HEK293 (cell line): Measurements from ENCODE around the gene POLR2L.

Experiments
- CTCF ChIA-PET: fragments of 350-600 bp; formaldehyde crosslinking; extraction: SDS; loops from one replicate; lab custom pipeline; 2021; ENCODE audit warnings: antibody characterized with exemption; lab: Yijun Ruan, JAX
- POLR2A ChIA-PET: fragments of 300-600 bp; formaldehyde crosslinking; extraction: SDS; loops from one replicate; lab custom pipeline; 2020; ENCODE audit warnings: antibody characterized with exemption, inconsistent platforms; lab: Yijun Ruan, JAX
- H3K27ac ChIP-seq: fragments of 200-500 bp; sonication (Bioruptor generic); 2 replicates; pipeline ENCODE4 v1.5.1; 2014; ENCODE audit warnings: low read depth, low read length, control low read depth, inconsistent platforms; ENCODE audit errors: extremely low read depth
- H3K36me3 ChIP-seq, 2 experiments: fragments of 200-500 bp in 1 of 2; sonication (Bioruptor generic) in 1 of 2; 1 replicate in 1 of 2; 2 replicates in 1 of 2; pipeline ENCODE4 v1.5.1; 2014 to 2017; ENCODE audit warnings: inconsistent platforms in 2 of 2, low read length in 2 of 2; ENCODE audit not compliant: control insufficient read depth in 2 of 2, insufficient read depth in 1 of 2
- H3K4me1 ChIP-seq: fragments of 200-500 bp; sonication (Bioruptor generic); 2 replicates; pipeline ENCODE4 v1.5.1; 2014; ENCODE audit warnings: mild to moderate bottlenecking, low read length, inconsistent platforms; ENCODE audit not compliant: control insufficient read depth, insufficient read depth
- H3K4me3 ChIP-seq: 2 replicates; pipeline ENCODE4 v1.5.1; 2011; ENCODE audit warnings: low read depth, mild to moderate bottlenecking, control low read depth, low read length, moderate library complexity
- H3K9me3 ChIP-seq: fragments of 200-500 bp; sonication (Bioruptor generic); 2 replicates; pipeline ENCODE4 v1.5.1; 2014; ENCODE audit warnings: low read depth, low read length, inconsistent platforms; ENCODE audit not compliant: control insufficient read depth, insufficient read depth
- GLIS1 ChIP-seq: fragments of 450-650 bp; formaldehyde crosslinking; IDR thresholded peaks from 2 replicates; pipeline ENCODE4 v1.5.1; 2016; ENCODE audit warnings: missing biosample characterization, missing genetic modification characterization
- IKZF3 ChIP-seq: fragments of 450-650 bp; IDR thresholded peaks from 2 replicates; pipeline ENCODE4 v1.5.0; 2018; ENCODE audit warnings: missing biosample characterization, mild to moderate bottlenecking, missing genetic modification characterization, moderate library complexity
- MEIS1 ChIP-seq: sonication (generic); formaldehyde crosslinking; IDR thresholded peaks from 2 replicates; pipeline ENCODE4 v1.8.1; 2022; ENCODE audit warnings: missing genetic modification reagents, mild to moderate bottlenecking, borderline replicate concordance
- PRDM1 ChIP-seq: fragments of 450-650 bp; formaldehyde crosslinking; IDR thresholded peaks from 2 replicates; pipeline ENCODE4; 2016; ENCODE audit warnings: missing biosample characterization, missing genetic modification characterization
- SALL2 ChIP-seq: fragments of 450-650 bp; formaldehyde crosslinking; IDR thresholded peaks from 2 replicates; pipeline ENCODE4 v1.5.0; 2017; ENCODE audit warnings: missing biosample characterization, mild to moderate bottlenecking, missing genetic modification characterization, borderline replicate concordance
- SP2 ChIP-seq: fragments of 450-650 bp; formaldehyde crosslinking; IDR thresholded peaks from 2 replicates; pipeline ENCODE4 v1.5.1; 2016; ENCODE audit warnings: missing biosample characterization, missing genetic modification characterization
- SP3 ChIP-seq: fragments of 450-650 bp; formaldehyde crosslinking; IDR thresholded peaks from 2 replicates; pipeline ENCODE4 v1.5.1; 2016; ENCODE audit warnings: missing biosample characterization, missing genetic modification characterization
- ZBTB20 ChIP-seq: fragments of 450-650 bp; formaldehyde crosslinking; IDR thresholded peaks from 2 replicates; pipeline ENCODE4 v1.5.1; 2016; ENCODE audit warnings: missing biosample characterization, missing genetic modification characterization
- ZFP3 ChIP-seq: fragments of 450-650 bp; formaldehyde crosslinking; IDR thresholded peaks from 2 replicates; pipeline ENCODE4 v1.5.1; 2016; ENCODE audit warnings: low read depth, missing biosample characterization, missing genetic modification characterization
- ZFP69B ChIP-seq: fragments of 450-650 bp; formaldehyde crosslinking; IDR thresholded peaks from 2 replicates; pipeline ENCODE4 v1.5.1; 2016; ENCODE audit warnings: missing biosample characterization, missing genetic modification characterization
- ZNF140 ChIP-seq: fragments of 450-650 bp; formaldehyde crosslinking; IDR thresholded peaks from 2 replicates; pipeline ENCODE4 v1.5.1; 2016; ENCODE audit warnings: missing biosample characterization, missing genetic modification characterization
- ZNF157 ChIP-seq: fragments of 450-650 bp; formaldehyde crosslinking; IDR thresholded peaks from 2 replicates; pipeline ENCODE4 v1.5.1; 2016; ENCODE audit warnings: missing biosample characterization, missing genetic modification characterization
- ZNF174 ChIP-seq: fragments of 450-650 bp; formaldehyde crosslinking; IDR thresholded peaks from 2 replicates; pipeline ENCODE4 v1.5.0; 2017; ENCODE audit warnings: missing biosample characterization, mild to moderate bottlenecking, missing genetic modification characterization
- ZNF23 ChIP-seq: fragments of 450-650 bp; formaldehyde crosslinking; IDR thresholded peaks from 2 replicates; pipeline ENCODE4 v1.5.1; 2016; ENCODE audit warnings: missing biosample characterization, missing genetic modification characterization, borderline replicate concordance
- ZNF341 ChIP-seq: fragments of 450-650 bp; formaldehyde crosslinking; IDR thresholded peaks from 2 replicates; pipeline ENCODE4; 2016; ENCODE audit warnings: low read depth, missing biosample characterization, missing genetic modification characterization
- ZNF501 ChIP-seq: fragments of 450-650 bp; formaldehyde crosslinking; IDR thresholded peaks from 2 replicates; pipeline ENCODE4 v1.5.1; 2016; ENCODE audit warnings: missing biosample characterization, missing genetic modification characterization
- ZNF558 ChIP-seq: fragments of 450-650 bp; formaldehyde crosslinking; IDR thresholded peaks from 2 replicates; pipeline ENCODE4 v1.5.1; 2016; ENCODE audit warnings: missing biosample characterization, missing genetic modification characterization
- ZNF596 ChIP-seq: fragments of 450-650 bp; IDR thresholded peaks from 2 replicates; pipeline ENCODE4 v1.5.0; 2018; ENCODE audit warnings: missing biosample characterization, mild to moderate bottlenecking, missing genetic modification characterization, moderate library complexity
- ZNF639 ChIP-seq: fragments of 450-650 bp; formaldehyde crosslinking; IDR thresholded peaks from 2 replicates; pipeline ENCODE4 v1.5.1; 2016; ENCODE audit warnings: missing biosample characterization, missing genetic modification characterization
- ZNF664 ChIP-seq: fragments of 450-650 bp; formaldehyde crosslinking; IDR thresholded peaks from 2 replicates; pipeline ENCODE4 v1.5.1; 2016; ENCODE audit warnings: missing biosample characterization, missing genetic modification characterization
- ZNF677 ChIP-seq: fragments of 450-650 bp; IDR thresholded peaks from 2 replicates; pipeline ENCODE4 v1.5.0; 2018; ENCODE audit warnings: missing biosample characterization, mild to moderate bottlenecking, missing genetic modification characterization, moderate library complexity
- ZNF692 ChIP-seq: fragments of 450-650 bp; formaldehyde crosslinking; IDR thresholded peaks from 2 replicates; pipeline ENCODE4 v1.5.1; 2016; ENCODE audit warnings: missing biosample characterization, missing genetic modification characterization
- ZNF704 ChIP-seq: fragments of 450-650 bp; formaldehyde crosslinking; IDR thresholded peaks from 2 replicates; pipeline ENCODE4 v1.5.1; 2016; ENCODE audit warnings: missing biosample characterization, missing genetic modification characterization
- ZNF76 ChIP-seq: fragments of 450-650 bp; formaldehyde crosslinking; IDR thresholded peaks from 2 replicates; pipeline ENCODE4; 2016; ENCODE audit warnings: low read depth, missing biosample characterization, missing genetic modification characterization, borderline replicate concordance
- ZNF776 ChIP-seq: fragments of 450-650 bp; formaldehyde crosslinking; IDR thresholded peaks from 2 replicates; pipeline ENCODE4 v1.5.0; 2017; ENCODE audit warnings: missing biosample characterization, missing genetic modification characterization, borderline replicate concordance
- ZNF792 ChIP-seq: fragments of 450-650 bp; formaldehyde crosslinking; IDR thresholded peaks from 2 replicates; pipeline ENCODE4 v1.5.1; 2016; ENCODE audit warnings: missing biosample characterization, missing genetic modification characterization
- TF ChIP-seq, protein P1 (sequence below): fragments of 450-650 bp; formaldehyde crosslinking; IDR thresholded peaks from 2 replicates; pipeline ENCODE4 v1.5.1; 2016; ENCODE audit warnings: missing biosample characterization, missing genetic modification characterization, low read depth

Gene POLR2L

GRCh38 chr11:818396-819128 lies 23.8 kb downstream of the POLR2L start, which contains the start of gene PNPLA2 (continued):
- TF ChIP-seq PRDM1 (peak; percentile 38; the same call in 1 of the 2 replicates), MEIS1 (CRISPR knock-in tag) (no peak), ZNF664 (tag by site-specific recombination) (no peak), ZNF639 (no peak), ZNF677 (tag by site-specific recombination) (no peak), ZNF792 (tag by site-specific recombination) (no peak), ZNF501 (tag by site-specific recombination) (no peak), ZNF157 (tag by site-specific recombination) (no peak), ZNF776 (tag by site-specific recombination) (no peak), ZFP69B (no peak), ZNF140 (tag by site-specific recombination) (no peak), ZBTB20 (tag by site-specific recombination) (no peak)
- TF ChIP-seq, all 188 proteins: peak for 4

DNA sequence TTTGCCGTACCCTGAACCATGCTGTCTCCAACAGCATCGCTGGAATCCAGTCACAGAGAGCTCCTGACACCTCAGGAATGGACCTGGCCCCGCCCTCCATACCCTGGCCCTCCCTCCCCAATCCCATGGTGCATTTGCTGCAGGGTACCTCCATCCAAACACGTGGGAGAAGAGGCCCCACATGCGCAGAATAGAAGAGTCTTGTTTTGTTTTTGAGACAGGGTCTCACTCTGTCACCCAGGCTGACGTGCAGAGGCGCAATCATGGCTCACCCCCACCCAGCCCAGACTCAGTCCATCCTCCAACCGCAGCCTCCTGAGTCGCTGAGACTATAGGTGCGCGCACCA lies 25.9 kb downstream of the POLR2L start:
- no peak overlapping the region for H3K27ac ChIP-seq
- H3K36me3 ChIP-seq = peaks cover 4 to 41% of the 10 kb centered on the region in 2 experiments; a peak in 2 of 3 replicates
- TF ChIP-seq IKZF3 (tag by site-specific recombination) (no peak), ZBTB20 (tag by site-specific recombination) (0 out of 2 replicates have a peak, but pooled peaks have one; percentile 3), ZNF23 (tag by site-specific recombination) (no peak), ZNF140 (tag by site-specific recombination) (no peak), SP2 (tag by site-specific recombination) (peak; percentile 26; the same call in 1 of the 2 replicates), ZNF704 (tag by site-specific recombination) (no peak), ZNF157 (tag by site-specific recombination) (no peak), ZNF558 (tag by site-specific recombination) (no peak), ZNF341 (no peak), ZNF596 (no peak), SP3 (tag by site-specific recombination) (0 out of 2 replicates have a peak, but pooled peaks have one; percentile 18), ZNF692 (tag by site-specific recombination) (0 out of 2 replicates have a peak, but pooled peaks have one; percentile 14), ZFP3 (tag by site-specific recombination) (no peak), ZNF76 (tag by site-specific recombination) (peak; percentile 22; the same call in 1 of the 2 replicates), SALL2 (tag by site-specific recombination) (no peak), GLIS1 (tag by site-specific recombination) (no peak), ZNF174 (tag by site-specific recombination) (no peak)
- TF ChIP-seq, protein P1, sequence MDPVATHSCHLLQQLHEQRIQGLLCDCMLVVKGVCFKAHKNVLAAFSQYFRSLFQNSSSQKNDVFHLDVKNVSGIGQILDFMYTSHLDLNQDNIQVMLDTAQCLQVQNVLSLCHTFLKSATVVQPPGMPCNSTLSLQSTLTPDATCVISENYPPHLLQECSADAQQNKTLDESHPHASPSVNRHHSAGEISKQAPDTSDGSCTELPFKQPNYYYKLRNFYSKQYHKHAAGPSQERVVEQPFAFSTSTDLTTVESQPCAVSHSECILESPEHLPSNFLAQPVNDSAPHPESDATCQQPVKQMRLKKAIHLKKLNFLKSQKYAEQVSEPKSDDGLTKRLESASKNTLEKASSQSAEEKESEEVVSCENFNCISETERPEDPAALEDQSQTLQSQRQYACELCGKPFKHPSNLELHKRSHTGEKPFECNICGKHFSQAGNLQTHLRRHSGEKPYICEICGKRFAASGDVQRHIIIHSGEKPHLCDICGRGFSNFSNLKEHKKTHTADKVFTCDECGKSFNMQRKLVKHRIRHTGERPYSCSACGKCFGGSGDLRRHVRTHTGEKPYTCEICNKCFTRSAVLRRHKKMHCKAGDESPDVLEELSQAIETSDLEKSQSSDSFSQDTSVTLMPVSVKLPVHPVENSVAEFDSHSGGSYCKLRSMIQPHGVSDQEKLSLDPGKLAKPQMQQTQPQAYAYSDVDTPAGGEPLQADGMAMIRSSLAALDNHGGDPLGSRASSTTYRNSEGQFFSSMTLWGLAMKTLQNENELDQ (tag by site-specific recombination) = no peak
- CTCF ChIA-PET = interaction anchor here (0.8 to 1.7 kb wide), 2 partner anchors 18 to 24 kb away, joined by 4 to 6 read pairs; no protein-coding TSS in a partner anchor
- 0 out of 2 replicates have a peak, but pooled peaks cover 3% of the 10 kb centered on the region for H3K4me1 ChIP-seq
- POLR2A ChIA-PET = interaction anchor here (5.2 to 11.4 kb wide), 2 partner anchors 11 to 18 kb away, joined by 42 to 202 read pairs; partner anchors contain the start of genes CD151, CRACR2B and PIDD1
- no peak overlapping the region for H3K4me3 ChIP-seq
- no peaks in the 10 kb centered on the region for H3K9me3 ChIP-seq
